Stimulated activated CD4-positive, alpha-beta T cell treated with anti-CD3 and anti-CD28 coated beads, Interleukin-2, amount 100 ng/mL, for 24 hours (primary cell): Measurements from ENCODE around the gene TYW1.
"Not testable (repeated sequence)": the region's sequence is repeated elsewhere in the genome, so short reads cannot be mapped to it uniquely, and the experiment has no call there.

Source experiments
- DNase-seq, 2 donors: peaks; one replicate each; pipeline ENCODE4 v3.0.0-alpha.2; 2020

Gene TYW1

GRCh38 chr7:67135617-67136486 lies 139.2 kb downstream of the TYW1 start:
- not testable (repeated sequence) for DNase-seq

GRCh38 chr7:67137489-67137888 lies 140.9 kb downstream of the TYW1 start:
- DNase-seq: not testable (repeated sequence)

GRCh38 chr7:67139876-67140275 lies 143.2 kb downstream of the TYW1 start:
- not testable (repeated sequence) for DNase-seq

GRCh38 chr7:67141001-67141400 lies 144.4 kb downstream of the TYW1 start:
- DNase-seq: not testable (repeated sequence)

GRCh38 chr7:67143091-67143786 lies 146.6 kb downstream of the TYW1 start:
- not testable (repeated sequence) for DNase-seq

- not testable (repeated sequence) for DNase-seq
Measured at GRCh38 chr7:67145581-67146193, 149.1 kb downstream of the TYW1 start.

- not testable (repeated sequence) for DNase-seq
Measured at GRCh38 chr7:67149131-67149530, 152.5 kb downstream of the TYW1 start.

- DNase-seq: not testable (repeated sequence)
Measured at GRCh38 chr7:67154374-67154773, 157.7 kb downstream of the TYW1 start.

- DNase-seq: not testable (repeated sequence)
Measured at GRCh38 chr7:67156064-67156463, 159.4 kb downstream of the TYW1 start.

- DNase-seq: peak in 1 of 2 donors; percentile 18
Measured at GRCh38 chr7:67163285-67163684, 166.7 kb downstream of the TYW1 start.

GRCh38 chr7:67171151-67171550 lies 174.5 kb downstream of the TYW1 start:
- DNase-seq: not testable (repeated sequence)

- not testable (repeated sequence) for DNase-seq
Measured at GRCh38 chr7:67176730-67177129, 180.1 kb downstream of the TYW1 start.

GRCh38 chr7:67178915-67179688 lies 182.5 kb downstream of the TYW1 start:
- not testable (repeated sequence) for DNase-seq

- DNase-seq: not testable (repeated sequence)
Measured at GRCh38 chr7:67182956-67183750, 186.5 kb downstream of the TYW1 start.

GRCh38 chr7:67184912-67185659 lies 188.5 kb downstream of the TYW1 start:
- DNase-seq: not testable (repeated sequence)

GRCh38 chr7:67185660-67186129 lies 189.1 kb downstream of the TYW1 start:
- not testable (repeated sequence) for DNase-seq

GRCh38 chr7:67189160-67189559 lies 192.5 kb downstream of the TYW1 start:
- DNase-seq: not testable (repeated sequence)

- not testable (repeated sequence) for DNase-seq
Measured at GRCh38 chr7:67189801-67190465, 193.3 kb downstream of the TYW1 start.

GRCh38 chr7:67191002-67191720 lies 194.5 kb downstream of the TYW1 start:
- not testable (repeated sequence) for DNase-seq
